GM18499 (cell line): ENCODE data around the gene OR11H6.
"Not testable (repeated sequence)": the region's sequence is repeated elsewhere in the genome, so short reads cannot be mapped to it uniquely, and the experiment has no call there.

ENCODE experiments used
- ATAC-seq: cut with Tn5 transposase; IDR thresholded peaks from one replicate; pipeline ENCODE4 v1.9.1; 2021; ENCODE audit warnings: moderate number of reproducible peaks; ENCODE audit not compliant: insufficient read depth, unreplicated experiment

The OR11H6 gene, protein sequence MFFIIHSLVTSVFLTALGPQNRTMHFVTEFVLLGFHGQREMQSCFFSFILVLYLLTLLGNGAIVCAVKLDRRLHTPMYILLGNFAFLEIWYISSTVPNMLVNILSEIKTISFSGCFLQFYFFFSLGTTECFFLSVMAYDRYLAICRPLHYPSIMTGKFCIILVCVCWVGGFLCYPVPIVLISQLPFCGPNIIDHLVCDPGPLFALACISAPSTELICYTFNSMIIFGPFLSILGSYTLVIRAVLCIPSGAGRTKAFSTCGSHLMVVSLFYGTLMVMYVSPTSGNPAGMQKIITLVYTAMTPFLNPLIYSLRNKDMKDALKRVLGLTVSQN

DNA sequence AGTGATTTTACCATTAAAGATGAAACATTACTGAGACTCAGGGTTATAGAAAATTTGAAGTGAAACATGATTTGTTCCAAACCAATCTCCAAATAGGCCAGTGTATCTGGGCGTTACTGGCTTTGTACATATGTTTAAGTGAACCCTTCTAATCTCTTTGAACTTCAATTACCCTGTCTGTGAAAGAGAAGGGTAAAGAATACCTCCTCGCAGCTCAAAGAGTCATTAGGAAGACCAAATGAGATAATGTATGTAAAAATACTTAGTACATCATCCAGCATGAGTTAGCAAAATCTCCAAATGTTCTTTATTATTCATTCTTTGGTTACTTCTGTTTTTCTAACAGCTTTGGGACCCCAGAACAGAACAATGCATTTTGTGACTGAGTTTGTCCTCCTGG lies at the start of gene OR11H6:
Gene OR11H6, plus strand, starts transcription at position 301 of the 400 bp plus-strand sequence. Its CDS starts 0 bp downstream, at position 301.
- ATAC-seq: no peak

DNA sequence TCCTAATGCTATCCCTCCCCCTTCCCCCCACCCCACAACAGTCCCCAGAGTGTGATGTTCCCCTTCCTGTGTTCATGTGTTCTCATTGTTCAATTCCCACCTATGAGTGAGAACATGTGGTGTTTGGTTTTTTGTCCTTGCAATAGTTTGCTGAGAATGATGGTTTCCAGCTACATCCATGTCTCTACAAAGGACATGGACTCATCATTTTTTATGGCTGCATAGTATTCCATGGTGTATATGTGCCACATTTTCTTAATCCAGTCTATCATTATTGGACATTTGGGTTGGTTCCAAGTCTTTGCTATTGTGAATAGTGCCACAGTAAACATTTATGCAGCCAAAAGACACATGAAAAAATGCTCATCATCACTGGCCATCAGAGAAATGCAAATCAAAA lies 49.3 kb upstream of the OR11H6 start:
- ATAC-seq: not testable (repeated sequence)

DNA sequence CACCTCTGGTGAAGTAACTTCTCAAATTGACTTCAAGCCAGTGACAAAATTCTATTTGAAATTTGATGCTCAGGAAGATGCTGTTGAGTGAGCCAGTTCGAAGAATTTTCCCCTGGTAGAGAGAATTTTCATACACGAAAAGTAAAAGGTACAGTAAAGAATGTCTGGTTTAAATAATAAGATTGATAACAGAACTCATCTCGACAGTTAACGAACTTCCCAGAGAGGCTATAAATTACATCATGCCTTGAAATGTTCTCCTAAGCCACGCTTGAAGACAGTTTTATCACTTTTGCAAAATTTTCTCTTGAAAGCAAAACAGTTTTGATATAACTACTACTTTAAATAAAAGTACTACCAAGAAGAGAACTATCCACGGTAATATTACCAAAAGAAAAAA lies 47.2 kb upstream of the OR11H6 start:
- ATAC-seq: no peak

DNA sequence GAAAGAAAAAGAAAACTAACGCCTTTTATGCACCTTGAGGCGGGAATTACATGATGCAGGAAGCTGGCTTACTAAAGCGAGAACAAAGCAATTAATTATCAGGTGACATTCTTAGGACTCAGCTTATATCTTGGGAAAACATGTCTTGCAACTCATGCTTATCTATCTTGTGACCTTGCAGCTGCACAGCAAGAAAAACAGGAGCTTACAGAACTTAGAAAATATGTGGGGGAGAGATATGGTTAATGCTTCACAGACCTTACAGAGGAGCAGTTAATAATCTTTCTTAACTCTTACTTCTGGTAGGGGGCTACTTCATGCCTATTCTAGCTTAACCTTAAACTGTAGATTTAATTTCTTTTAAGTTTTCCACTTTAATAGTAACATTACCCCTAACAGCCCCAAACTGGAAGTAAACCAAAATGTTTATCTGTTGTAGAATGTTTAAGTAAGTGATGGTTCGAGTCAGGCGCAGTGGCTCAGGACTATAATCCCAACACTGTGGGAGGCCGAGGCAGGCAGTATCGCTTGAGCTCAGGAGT lies 46.0 kb upstream of the OR11H6 start:
- ATAC-seq: no peak

DNA sequence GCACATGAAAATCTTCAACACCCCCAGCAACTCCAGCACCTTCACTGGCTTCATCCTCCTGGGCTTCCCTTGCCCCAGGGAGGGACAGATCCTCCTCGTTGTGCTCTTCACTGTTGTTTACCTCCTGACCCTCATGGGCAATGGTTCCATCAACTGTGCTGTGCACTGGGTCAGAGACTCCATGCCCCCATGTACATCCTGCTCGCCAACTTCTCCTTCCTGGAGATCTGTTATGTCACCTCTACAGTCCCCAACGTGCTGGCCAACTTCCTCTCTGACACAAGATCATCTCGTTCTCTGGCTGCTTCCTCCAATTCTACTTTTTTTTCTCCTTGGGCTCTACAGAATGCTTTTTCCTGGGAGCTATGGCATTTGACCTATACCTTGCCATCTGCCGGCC lies 44.3 kb upstream of the OR11H6 start:
- no peak for ATAC-seq

DNA sequence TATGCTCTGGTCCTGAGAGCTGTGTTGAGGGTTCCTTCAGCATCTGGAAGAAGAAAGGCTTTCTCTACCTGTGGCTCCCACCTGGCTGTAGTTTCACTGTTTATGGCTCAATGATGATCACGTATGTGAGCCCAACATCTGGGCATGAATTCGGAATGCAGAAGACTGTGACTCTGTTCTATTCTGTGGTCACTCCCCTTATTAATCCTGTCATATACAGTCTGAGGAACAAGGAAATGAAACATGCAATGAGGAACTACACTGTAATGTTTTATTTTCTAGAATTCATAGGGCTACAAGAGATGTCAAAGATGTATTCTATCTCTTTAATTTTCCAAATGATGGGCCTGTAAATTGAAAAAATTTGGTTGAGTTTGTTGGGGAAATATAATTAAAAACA lies 43.6 kb upstream of the OR11H6 start:
- ATAC-seq: no peak

- ATAC-seq: no peak
Observed at GRCh38 chr14:20180486-20180885, 43.0 kb upstream of the OR11H6 start.

- no peak for ATAC-seq
Observed at GRCh38 chr14:20184181-20184580, 39.3 kb upstream of the OR11H6 start.

GRCh38 chr14:20190596-20190995 lies 32.9 kb upstream of the OR11H6 start, which contains the start of gene OR11G2:
OR11G2 (plus strand) TSS chr14:20190896; CDS start chr14:20197438, 6,542 bp downstream.
- no peak for ATAC-seq

GRCh38 chr14:20191396-20191795 lies 32.1 kb upstream of the OR11H6 start:
- ATAC-seq: no peak

DNA sequence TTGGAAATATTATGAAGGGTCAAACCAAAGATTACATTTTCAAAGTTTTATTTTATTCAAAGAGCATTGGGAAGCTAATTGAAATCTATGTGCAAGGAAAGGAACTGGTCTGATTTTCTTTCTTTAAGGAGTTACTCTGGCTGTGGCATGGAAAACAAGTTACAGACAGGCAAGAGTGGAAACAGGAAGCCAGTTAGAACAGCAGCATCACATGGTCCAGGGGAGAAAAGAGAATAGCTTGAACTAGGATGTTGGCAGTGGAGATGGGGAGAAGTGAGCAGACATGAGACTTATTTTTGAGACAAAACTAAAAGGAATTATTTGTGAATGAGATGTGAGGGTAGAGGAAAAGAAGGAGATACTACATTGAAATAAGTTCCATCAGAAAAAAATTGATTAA lies 29.4 kb upstream of the OR11H6 start:
- no peak for ATAC-seq

GRCh38 chr14:20195170-20195569 lies 28.3 kb upstream of the OR11H6 start:
- ATAC-seq: not testable (repeated sequence)

DNA sequence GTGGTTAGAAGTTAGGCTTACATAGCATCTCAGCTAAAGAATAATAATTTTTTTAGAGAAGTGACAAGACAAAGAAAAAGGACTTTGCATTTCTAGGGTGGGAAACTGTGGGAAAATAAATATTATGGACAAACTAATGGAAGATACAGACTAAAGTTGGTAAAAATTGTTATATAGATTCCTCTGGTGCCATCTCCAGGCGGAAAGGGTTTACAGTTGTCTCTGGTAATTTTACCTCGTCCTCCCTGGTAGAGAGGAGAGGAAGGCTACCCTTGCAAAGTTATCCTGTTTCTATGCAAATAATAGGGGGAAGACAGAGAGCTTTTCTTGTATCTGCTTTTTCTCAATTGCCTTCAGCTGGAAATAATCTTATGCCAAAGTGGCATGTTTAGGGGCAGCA lies 27.6 kb upstream of the OR11H6 start:
- ATAC-seq: no peak

DNA sequence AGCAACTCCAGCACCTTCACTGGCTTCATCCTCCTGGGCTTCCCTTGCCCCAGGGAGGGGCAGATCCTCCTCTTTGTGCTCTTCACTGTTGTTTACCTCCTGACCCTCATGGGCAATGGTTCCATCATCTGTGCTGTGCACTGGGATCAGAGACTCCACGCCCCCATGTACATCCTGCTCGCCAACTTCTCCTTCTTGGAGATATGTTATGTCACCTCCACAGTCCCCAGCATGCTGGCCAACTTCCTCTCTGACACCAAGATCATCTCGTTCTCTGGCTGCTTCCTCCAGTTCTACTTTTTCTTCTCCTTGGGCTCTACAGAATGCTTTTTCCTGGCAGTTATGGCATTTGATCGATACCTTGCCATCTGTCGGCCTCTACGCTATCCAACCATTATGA lies 26.1 kb upstream of the OR11H6 start:
- no peak for ATAC-seq

GRCh38 chr14:20198991-20199390 lies 24.5 kb upstream of the OR11H6 start:
- ATAC-seq: no peak

GRCh38 chr14:20204721-20205120 lies 18.8 kb upstream of the OR11H6 start:
- no peak for ATAC-seq

DNA sequence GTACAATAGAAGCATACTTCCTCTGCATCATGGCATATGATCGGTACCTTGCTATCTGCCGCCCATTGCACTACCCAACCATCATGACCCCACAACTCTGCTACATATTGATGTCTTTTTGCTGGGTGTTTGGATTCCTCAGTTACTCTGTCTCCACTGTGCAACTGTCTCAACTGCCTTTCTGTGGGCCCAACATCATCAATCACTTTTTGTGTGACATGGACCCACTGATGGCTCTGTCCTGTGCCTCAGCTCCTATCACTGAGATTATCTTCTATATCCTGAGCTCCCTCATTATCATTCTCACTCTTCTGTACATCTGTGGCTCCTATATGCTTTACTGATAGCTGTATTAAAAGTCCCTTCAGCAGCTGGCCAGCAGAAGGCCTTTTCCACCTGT lies 13.9 kb upstream of the OR11H6 start:
- ATAC-seq: no peak

DNA sequence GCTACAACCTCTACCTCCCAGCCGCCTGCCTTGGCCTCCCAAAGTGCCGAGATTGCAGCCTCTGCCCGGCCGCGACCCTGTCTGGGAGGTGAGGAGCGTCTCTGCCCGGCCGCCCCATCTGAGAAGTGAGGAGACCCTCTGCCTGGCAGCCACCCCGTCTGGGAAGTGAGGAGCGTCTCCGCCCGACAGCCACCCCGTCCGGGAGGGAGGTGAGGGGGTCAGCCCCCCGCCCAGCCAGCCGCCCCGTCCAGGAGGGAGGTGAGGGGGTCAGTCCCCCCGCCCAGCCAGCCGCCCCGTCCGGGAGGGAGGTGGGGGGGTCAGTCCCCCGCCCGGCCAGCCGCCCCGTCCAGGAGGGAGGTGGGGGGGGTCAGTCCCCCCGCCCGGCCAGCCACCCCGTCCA lies 11.1 kb upstream of the OR11H6 start:
- not testable (repeated sequence) for ATAC-seq

DNA sequence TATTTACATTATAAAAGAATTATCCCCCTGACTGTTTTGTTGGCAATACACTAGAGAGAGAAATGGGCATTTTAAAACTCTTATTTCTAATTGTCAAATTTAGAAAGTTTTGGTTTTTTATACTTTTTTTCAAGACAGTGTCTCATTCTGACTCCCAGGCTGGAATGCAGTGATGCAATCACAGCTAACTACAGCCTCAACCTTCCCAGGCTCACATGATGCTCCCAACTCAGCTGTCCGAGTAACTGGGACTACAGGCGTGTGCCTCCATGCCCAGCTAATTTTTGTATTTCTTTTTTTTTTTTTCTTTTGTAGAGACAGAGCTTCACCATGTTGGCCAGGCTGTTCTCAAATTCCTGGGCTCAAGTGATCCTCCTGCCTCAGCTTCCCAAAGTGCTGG lies 8.3 kb upstream of the OR11H6 start:
- no peak for ATAC-seq

- ATAC-seq: no peak
Observed at GRCh38 chr14:20219033-20219432, 4.5 kb upstream of the OR11H6 start.

- ATAC-seq: no peak
Observed at GRCh38 chr14:20228681-20229080, 5.2 kb downstream of the OR11H6 start, which contains the start of gene OR11H7. OR11H7 (plus strand) TSS chr14:20228981.

GRCh38 chr14:20235415-20235814 lies 11.9 kb downstream of the OR11H6 start:
- not testable (repeated sequence) for ATAC-seq
